C4-2B (cell line): ENCODE results near the gene AQP7.
"Not testable (repeated sequence)": the region's sequence is repeated elsewhere in the genome, so short reads cannot be mapped to it uniquely, and the experiment has no call there.

Experiments used
- CTCF ChIP-seq: fragments of 450-650 bp; conservative IDR thresholded peaks from 2 replicates; pipeline ENCODE4 v1.5.1; 2017; ENCODE audit warnings: mild to moderate bottlenecking
- ZFX ChIP-seq: fragments of 450-650 bp; IDR thresholded peaks from 2 replicates; pipeline ENCODE4 v1.6.1; 2017

- TF ChIP-seq CTCF, ZFX: not testable (repeated sequence)
Measured at GRCh38 chr9:33424492-33424891, 22.1 kb upstream of the AQP7 start.
